K562 (cell line): ENCODE data around the gene MAP3K6. TPM values are rescaled to one million over a fixed set of nuclear protein-coding genes. Genes with fewer than 3 reads are reported as not detected.

Experiments
- ARHGAP35 ChIP-seq: fragments of 450-650 bp; IDR thresholded peaks from 2 replicates; pipeline ENCODE4 v1.6.1; 2018; ENCODE audit not compliant: partially characterized antibody
- ATF7 ChIP-seq: fragments of 450-650 bp; IDR thresholded peaks from 2 replicates; pipeline ENCODE4 v1.7.1; 2014; ENCODE audit warnings: mild to moderate bottlenecking, moderate library complexity
- DNMT1 ChIP-seq: fragments of 450-650 bp; IDR thresholded peaks from 2 replicates; pipeline ENCODE4 v1.6.1; 2016; ENCODE audit warnings: antibody characterized with exemption, mild to moderate bottlenecking
- ETV1 ChIP-seq: fragments of 450-650 bp; conservative IDR thresholded peaks from 2 replicates; pipeline ENCODE4 v1.6.1; 2016; ENCODE audit warnings: missing genetic modification characterization, control low read depth, low read depth, missing compliant biosample characterization
- GABPB1 ChIP-seq: sonication (generic); formaldehyde crosslinking; IDR thresholded peaks from 2 replicates; pipeline ENCODE4 v1.8.0; 2022; ENCODE audit warnings: mild to moderate bottlenecking, missing genetic modification reagents
- HMGN3 ChIP-seq: IDR thresholded peaks from 2 replicates; pipeline ENCODE4 v1.6.1; 2011; ENCODE audit warnings: borderline replicate concordance, low read depth, mild to moderate bottlenecking, mixed read lengths, low read length; ENCODE audit not compliant: insufficient read length; ENCODE audit errors: extremely low read depth
- MAFF ChIP-seq: IDR thresholded peaks from 2 replicates; pipeline ENCODE4 v1.6.1; 2012; ENCODE audit warnings: low read length, improper control_type of control experiment
- MTF1 ChIP-seq: fragments of 250-450 bp; sonication (Bioruptor Pico); IDR thresholded peaks from 2 replicates; pipeline ENCODE4 v1.9.0; 2021; ENCODE audit warnings: moderate library complexity, mild to moderate bottlenecking, inconsistent platforms, borderline replicate concordance
- RAD21 ChIP-seq, 2 experiments: fragments of 250-450 bp in 1 of 2; fragments of 450-650 bp in 1 of 2; sonication (Bioruptor Pico) in 1 of 2; formaldehyde crosslinking in 1 of 2; IDR thresholded peaks in 1 of 2; conservative IDR thresholded peaks in 1 of 2; 2 replicates each; pipeline versions ENCODE4 v1.4.0 to v1.8.0; 2020 to 2022; ENCODE audit warnings: mild to moderate bottlenecking in 2 of 2, moderate library complexity in 1 of 2
- RB1 ChIP-seq: fragments of 450-650 bp; IDR thresholded peaks from 2 replicates; pipeline ENCODE4 v1.6.1; 2017; ENCODE audit warnings: low read depth, mild to moderate bottlenecking
- SAFB ChIP-seq: fragments of 200-400 bp; formaldehyde crosslinking; IDR thresholded peaks from 2 replicates; pipeline ENCODE4 v1.6.1; 2017; ENCODE audit warnings: low read depth, low read length, borderline replicate concordance
- SAP30 ChIP-seq: fragments of 200-600 bp; sonication (generic); IDR thresholded peaks from 2 replicates; pipeline ENCODE4 v1.6.1; 2012; ENCODE audit warnings: borderline replicate concordance, low read depth, mild to moderate bottlenecking, moderate library complexity, low read length, control low read depth, inconsistent platforms; ENCODE audit not compliant: insufficient read depth, poor library complexity, severe bottlenecking
- TCF7L2 ChIP-seq: fragments of 150-350 bp; IDR thresholded peaks from 2 replicates; pipeline ENCODE4 v1.6.1; 2016; ENCODE audit warnings: low read depth, mild to moderate bottlenecking, low read length, moderate library complexity
- THRAP3 ChIP-seq: fragments of 450-650 bp; IDR thresholded peaks from 2 replicates; pipeline ENCODE4 v1.6.1; 2016; ENCODE audit warnings: mild to moderate bottlenecking, inconsistent platforms, borderline replicate concordance
- ZNF121 ChIP-seq: sonication (generic); formaldehyde crosslinking; conservative IDR thresholded peaks from 2 replicates; pipeline ENCODE4 v1.8.0; 2022; ENCODE audit warnings: missing genetic modification reagents
- ZNF197 ChIP-seq: fragments of 200-800 bp; sonication (Bioruptor generic); IDR thresholded peaks from 2 replicates; pipeline ENCODE4 v1.6.1; 2016; ENCODE audit warnings: low read depth, missing genetic modification characterization, missing compliant biosample characterization
- ZNF263 ChIP-seq: sonication (generic); formaldehyde crosslinking; IDR thresholded peaks from 2 replicates; pipeline ENCODE4 v1.8.0; 2022; ENCODE audit warnings: mild to moderate bottlenecking, missing genetic modification reagents, borderline replicate concordance
- ZNF75A ChIP-seq: fragments of 450-650 bp; formaldehyde crosslinking; IDR thresholded peaks from 2 replicates; pipeline ENCODE4 v1.4.0; 2020; ENCODE audit warnings: mild to moderate bottlenecking
- polyA plus RNA-seq, 8 experiments: library from polyadenylated mRNA; depleted of rRNA in 4 of 8; stranded (reverse) in 5 of 8; unstranded in 3 of 8; fragments of >200 nt; fragmentation: Nextera tagmentation in 2 of 8; fragmentation: Illumina TruSeq in 1 of 8; extraction: Ambion mirVana in 2 of 8; extraction: Trizol in 1 of 8; gene quantifications; 2 replicates each; pipeline versions ENCODE4 v1.2.1 to v1.2.3, GENCODE V29; 2011 to 2014; ENCODE audit warnings: inconsistent platforms in 1 of 8, missing spikeins in 1 of 8
- total RNA-seq, 7 experiments: library from RNA; depleted of rRNA in 6 of 7; stranded (reverse); fragments of >200 nt in 6 of 7; fragmentation: Illumina TruSeq in 2 of 7; extraction: Trizol in 2 of 7; gene quantifications; 2 replicates each; pipeline versions ENCODE4 v1.2.1 to v1.2.3, GENCODE V29; 2011 to 2021; ENCODE audit warnings: low replicate concordance in 1 of 7
- TF ChIP-seq, protein P1 (sequence below): fragments of 200-400 bp; formaldehyde crosslinking; IDR thresholded peaks from 2 replicates; pipeline ENCODE4 v1.6.1; 2017; ENCODE audit warnings: mild to moderate bottlenecking, low read depth, low read length, moderate library complexity
- TF ChIP-seq, protein P2 (sequence below), 2 experiments: fragments of 250-450 bp in 1 of 2; fragments of 450-650 bp in 1 of 2; sonication (Bioruptor Pico) in 1 of 2; IDR thresholded peaks; 2 replicates each; pipeline versions ENCODE4 v1.6.1 to v1.8.0; 2016 to 2021; ENCODE audit warnings: mild to moderate bottlenecking in 2 of 2, moderate library complexity in 2 of 2, missing compliant biosample characterization in 1 of 2, missing genetic modification characterization in 1 of 2
- TF ChIP-seq, protein P3 (sequence below): sonication (generic); formaldehyde crosslinking; IDR thresholded peaks from 2 replicates; pipeline ENCODE4 v1.8.0; 2023; ENCODE audit warnings: mild to moderate bottlenecking, missing genetic modification reagents
- TF ChIP-seq, protein P4 (sequence below): fragments of 200-800 bp; sonication (Bioruptor generic); IDR thresholded peaks from 2 replicates; pipeline ENCODE4 v1.6.1; 2017; ENCODE audit warnings: missing genetic modification characterization, missing compliant biosample characterization

MAP3K6 gene
- total and polyA plus RNA-seq, 9 of the 15 experiments (the other 6 are each of a cell fraction or from before 2014, with no cell fraction given): 0.99 to 21.9 (median 7.0) TPM

DNA sequence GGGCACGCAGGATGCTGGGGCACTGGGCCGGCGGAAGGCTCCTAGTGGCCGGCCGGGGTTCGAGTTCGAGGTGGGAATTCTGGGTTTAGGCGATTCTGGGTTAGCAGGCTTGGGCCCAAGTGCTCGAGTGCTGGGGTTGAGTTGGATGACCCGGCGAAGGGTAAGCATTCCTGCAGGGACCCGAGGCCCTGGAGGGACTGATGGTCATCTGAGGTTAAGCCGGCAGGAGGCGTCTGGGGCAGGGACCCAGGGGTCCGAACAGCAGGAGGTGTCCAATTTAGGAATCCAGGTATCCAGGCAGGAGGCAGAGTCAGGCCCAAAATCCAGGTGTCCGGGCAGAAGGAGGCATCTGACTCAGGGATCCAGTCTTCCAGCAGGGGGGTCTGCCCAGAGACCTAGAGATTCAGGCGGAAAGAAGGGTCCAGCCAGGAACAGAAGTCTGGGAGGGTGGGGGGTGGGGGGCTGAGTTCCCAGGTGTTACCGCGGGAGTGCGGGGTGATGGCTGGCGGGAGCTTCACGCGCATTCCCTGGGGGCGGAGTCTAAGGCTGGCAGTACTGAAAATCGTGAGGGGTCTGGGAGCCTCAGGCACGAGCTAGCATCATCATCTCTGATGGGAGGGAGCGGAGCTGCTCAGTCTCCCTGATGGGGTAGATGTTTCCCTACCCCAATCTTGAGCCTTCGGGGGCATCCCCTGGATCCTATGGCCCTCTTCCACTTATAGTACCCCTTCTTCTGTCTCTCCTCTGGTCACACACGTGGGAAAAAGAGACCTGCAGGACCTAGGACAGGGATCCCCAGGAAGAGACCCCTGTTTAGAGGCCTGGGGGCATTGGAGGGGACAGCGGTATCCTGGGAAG is 26.2 kb upstream of the MAP3K6 start (continued):
- no peak for TF ChIP-seq SAP30
- TF ChIP-seq, protein P1, sequence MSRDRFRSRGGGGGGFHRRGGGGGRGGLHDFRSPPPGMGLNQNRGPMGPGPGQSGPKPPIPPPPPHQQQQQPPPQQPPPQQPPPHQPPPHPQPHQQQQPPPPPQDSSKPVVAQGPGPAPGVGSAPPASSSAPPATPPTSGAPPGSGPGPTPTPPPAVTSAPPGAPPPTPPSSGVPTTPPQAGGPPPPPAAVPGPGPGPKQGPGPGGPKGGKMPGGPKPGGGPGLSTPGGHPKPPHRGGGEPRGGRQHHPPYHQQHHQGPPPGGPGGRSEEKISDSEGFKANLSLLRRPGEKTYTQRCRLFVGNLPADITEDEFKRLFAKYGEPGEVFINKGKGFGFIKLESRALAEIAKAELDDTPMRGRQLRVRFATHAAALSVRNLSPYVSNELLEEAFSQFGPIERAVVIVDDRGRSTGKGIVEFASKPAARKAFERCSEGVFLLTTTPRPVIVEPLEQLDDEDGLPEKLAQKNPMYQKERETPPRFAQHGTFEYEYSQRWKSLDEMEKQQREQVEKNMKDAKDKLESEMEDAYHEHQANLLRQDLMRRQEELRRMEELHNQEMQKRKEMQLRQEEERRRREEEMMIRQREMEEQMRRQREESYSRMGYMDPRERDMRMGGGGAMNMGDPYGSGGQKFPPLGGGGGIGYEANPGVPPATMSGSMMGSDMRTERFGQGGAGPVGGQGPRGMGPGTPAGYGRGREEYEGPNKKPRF: no peak
- no peak for TF ChIP-seq GABPB1
- TF ChIP-seq ZNF263 (CRISPR knock-in tag): no peak
- no peak for TF ChIP-seq TCF7L2
- no peak for TF ChIP-seq ZNF121 (CRISPR knock-in tag)
- TF ChIP-seq ZNF75A: no peak
- no peak for TF ChIP-seq THRAP3
- TF ChIP-seq, protein P2, sequence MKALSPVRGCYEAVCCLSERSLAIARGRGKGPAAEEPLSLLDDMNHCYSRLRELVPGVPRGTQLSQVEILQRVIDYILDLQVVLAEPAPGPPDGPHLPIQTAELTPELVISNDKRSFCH (CRISPR knock-in tag; IDR thresholded peaks at IDR 0.05): no peak
- TF ChIP-seq, protein P2 (tag; IDR thresholded peaks at IDR 0.05): no peak; the same call in 1 of the 2 replicates
- no peak for TF ChIP-seq ZNF197 (CRISPR knock-in tag)
- TF ChIP-seq, protein P3, sequence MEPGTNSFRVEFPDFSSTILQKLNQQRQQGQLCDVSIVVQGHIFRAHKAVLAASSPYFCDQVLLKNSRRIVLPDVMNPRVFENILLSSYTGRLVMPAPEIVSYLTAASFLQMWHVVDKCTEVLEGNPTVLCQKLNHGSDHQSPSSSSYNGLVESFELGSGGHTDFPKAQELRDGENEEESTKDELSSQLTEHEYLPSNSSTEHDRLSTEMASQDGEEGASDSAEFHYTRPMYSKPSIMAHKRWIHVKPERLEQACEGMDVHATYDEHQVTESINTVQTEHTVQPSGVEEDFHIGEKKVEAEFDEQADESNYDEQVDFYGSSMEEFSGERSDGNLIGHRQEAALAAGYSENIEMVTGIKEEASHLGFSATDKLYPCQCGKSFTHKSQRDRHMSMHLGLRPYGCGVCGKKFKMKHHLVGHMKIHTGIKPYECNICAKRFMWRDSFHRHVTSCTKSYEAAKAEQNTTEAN (CRISPR knock-in tag): no peak
- TF ChIP-seq ARHGAP35: no peak
- no peak for TF ChIP-seq ETV1 (tag)
- no peak for TF ChIP-seq HMGN3
- TF ChIP-seq ATF7: no peak
- TF ChIP-seq MAFF: no peak
- TF ChIP-seq MTF1 (CRISPR knock-in tag): no peak
- TF ChIP-seq, protein P4, sequence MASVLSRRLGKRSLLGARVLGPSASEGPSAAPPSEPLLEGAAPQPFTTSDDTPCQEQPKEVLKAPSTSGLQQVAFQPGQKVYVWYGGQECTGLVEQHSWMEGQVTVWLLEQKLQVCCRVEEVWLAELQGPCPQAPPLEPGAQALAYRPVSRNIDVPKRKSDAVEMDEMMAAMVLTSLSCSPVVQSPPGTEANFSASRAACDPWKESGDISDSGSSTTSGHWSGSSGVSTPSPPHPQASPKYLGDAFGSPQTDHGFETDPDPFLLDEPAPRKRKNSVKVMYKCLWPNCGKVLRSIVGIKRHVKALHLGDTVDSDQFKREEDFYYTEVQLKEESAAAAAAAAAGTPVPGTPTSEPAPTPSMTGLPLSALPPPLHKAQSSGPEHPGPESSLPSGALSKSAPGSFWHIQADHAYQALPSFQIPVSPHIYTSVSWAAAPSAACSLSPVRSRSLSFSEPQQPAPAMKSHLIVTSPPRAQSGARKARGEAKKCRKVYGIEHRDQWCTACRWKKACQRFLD (CRISPR knock-in tag): no peak
- no peak for TF ChIP-seq RB1
- no peak for TF ChIP-seq DNMT1
- peak in 1 of 2 experiments; percentile 36; a peak in 1 of 4 replicates for TF ChIP-seq RAD21 (CRISPR knock-in tag; conservative IDR thresholded peaks at IDR 0.05 in 1 of 2, IDR thresholded peaks at IDR 0.05 in 1 of 2)
- TF ChIP-seq SAFB: no peak
